Liver (tissue), 9 donors: ENCODE data around the gene IPO8. TPM values are rescaled to one million over a fixed set of nuclear protein-coding genes. Genes with fewer than 3 reads are reported as not detected.

ENCODE experiments used
- DNase-seq: peaks from one replicate; pipeline ENCODE4 v3.0.0-alpha.2; 2017; ENCODE audit warnings: low spot score
- H3K27ac ChIP-seq, 2 donors: one replicate each; pipeline ENCODE4 v1.7.0; 2013; ENCODE audit warnings: inconsistent platforms in 2 of 2, low read length in 2 of 2, control low read depth in 1 of 2, low read depth in 1 of 2, mild to moderate bottlenecking in 1 of 2
- H3K27me3 ChIP-seq, 4 donors: one replicate each; pipeline versions ENCODE4 v1.6.1 to v1.7.0; 2013; ENCODE audit warnings: low read length in 3 of 4, inconsistent platforms in 1 of 4, mild to moderate bottlenecking in 1 of 4, moderate library complexity in 1 of 4; ENCODE audit not compliant: control insufficient read depth in 4 of 4, insufficient read depth in 4 of 4
- H3K36me3 ChIP-seq, 4 donors: one replicate each; pipeline versions ENCODE4 v1.6.1 to v1.7.0; 2013; ENCODE audit warnings: low read length in 3 of 4, mild to moderate bottlenecking in 3 of 4, low read depth in 1 of 4, moderate library complexity in 1 of 4; ENCODE audit not compliant: control insufficient read depth in 4 of 4, insufficient read depth in 3 of 4
- H3K4me1 ChIP-seq, 4 donors: one replicate each; pipeline versions ENCODE4 v1.6.1 to v1.7.0; 2013; ENCODE audit warnings: low read length in 3 of 4, mild to moderate bottlenecking in 3 of 4, moderate library complexity in 1 of 4; ENCODE audit not compliant: control insufficient read depth in 4 of 4, insufficient read depth in 4 of 4
- H3K4me3 ChIP-seq, 3 donors: one replicate each; pipeline versions ENCODE4 v1.6.1 to v1.7.0; 2013; ENCODE audit warnings: low read length in 3 of 3, control low read depth in 1 of 3, low read depth in 1 of 3, mild to moderate bottlenecking in 1 of 3
- H3K9ac ChIP-seq, 2 donors: one replicate each; pipeline ENCODE4 v1.7.0; 2013; ENCODE audit warnings: low read length in 2 of 2, mild to moderate bottlenecking in 2 of 2, moderate library complexity in 2 of 2, control low read depth in 1 of 2, low read depth in 1 of 2
- H3K9me3 ChIP-seq, 4 donors: one replicate each; pipeline versions ENCODE4 v1.6.1 to v1.7.0; 2013; ENCODE audit warnings: low read length in 3 of 4; ENCODE audit not compliant: control insufficient read depth in 4 of 4
- CTCF ChIP-seq: fragments of 150-350 bp; IDR thresholded peaks from 2 replicates; pipeline ENCODE4 v1.5.1; 2017; ENCODE audit warnings: improper control_type of control experiment, low read depth, low read length; ENCODE audit not compliant: missing input control
- EGR1 ChIP-seq, 2 donors: IDR thresholded peaks; 2 replicates each; pipeline ENCODE4 v1.6.1; 2016 to 2018; ENCODE audit warnings: antibody characterized with exemption in 2 of 2, low read depth in 2 of 2
- GABPA ChIP-seq, 2 donors: IDR thresholded peaks in 1 of 2; conservative IDR thresholded peaks in 1 of 2; 2 replicates each; pipeline ENCODE4 v1.6.1; 2016; ENCODE audit warnings: antibody characterized with exemption in 2 of 2, mild to moderate bottlenecking in 1 of 2, moderate library complexity in 1 of 2
- HNF4A ChIP-seq, 2 donors: conservative IDR thresholded peaks; 2 replicates each; pipeline ENCODE4 v1.6.1; 2016; ENCODE audit warnings: antibody characterized with exemption in 2 of 2, mild to moderate bottlenecking in 2 of 2
- HNF4G ChIP-seq: IDR thresholded peaks from 2 replicates; pipeline ENCODE4 v1.6.1; 2016; ENCODE audit warnings: antibody characterized with exemption
- JUND ChIP-seq, 2 donors: IDR thresholded peaks; 2 replicates each; pipeline ENCODE4 v1.6.1; 2016; ENCODE audit warnings: antibody characterized with exemption in 2 of 2
- MAX ChIP-seq: IDR thresholded peaks from 2 replicates; pipeline ENCODE4 v1.6.1; 2016; ENCODE audit warnings: antibody characterized with exemption
- NR2F2 ChIP-seq: IDR thresholded peaks from 2 replicates; pipeline ENCODE4 v1.6.1; 2016; ENCODE audit warnings: antibody characterized with exemption
- RAD21 ChIP-seq, 2 donors: IDR thresholded peaks; 2 replicates each; pipeline ENCODE4 v1.6.1; 2016; ENCODE audit warnings: antibody characterized with exemption in 2 of 2, mild to moderate bottlenecking in 2 of 2
- REST ChIP-seq: IDR thresholded peaks from 2 replicates; pipeline ENCODE4 v1.6.1; 2016; ENCODE audit warnings: antibody characterized with exemption, mild to moderate bottlenecking
- RXRA ChIP-seq, 2 donors: IDR thresholded peaks; 2 replicates each; pipeline ENCODE4 v1.6.1; 2017 to 2018; ENCODE audit warnings: antibody characterized with exemption in 2 of 2, mild to moderate bottlenecking in 1 of 2
- TAF1 ChIP-seq: conservative IDR thresholded peaks from 2 replicates; pipeline ENCODE4 v1.6.1; 2016; ENCODE audit warnings: antibody characterized with exemption, mild to moderate bottlenecking
- YY1 ChIP-seq: IDR thresholded peaks from 2 replicates; pipeline ENCODE4 v1.6.1; 2016; ENCODE audit warnings: antibody characterized with exemption, mild to moderate bottlenecking
- WGBS: extraction: QIAGEN DNeasy Blood & Tissue Kit; methylation state at CpG from one replicate; pipeline ENCODE4 v1.1.7; 2013; 5-methylcytosine and 5-hydroxymethylcytosine counted together
- polyA plus RNA-seq, 2 donors: library from polyadenylated mRNA; stranded (reverse) in 1 of 2; unstranded in 1 of 2; fragments of 200-250 nt in 1 of 2; fragments of >200 nt in 1 of 2; fragmentation: Nextera tagmentation in 1 of 2; extraction: Ambion mirVana in 1 of 2; gene quantifications; one replicate each; pipeline versions ENCODE4 v1.2.1 to v1.2.3, GENCODE V29; 2013 to 2015
- total RNA-seq, 2 donors: library from RNA; depleted of rRNA; stranded (reverse); fragments of >200 nt; gene quantifications; one replicate each; pipeline ENCODE4 v1.2.3, GENCODE V29; 2014
- TF ChIP-seq, protein P1 (sequence below): IDR thresholded peaks from 2 replicates; pipeline ENCODE4 v1.6.1; 2016; ENCODE audit warnings: antibody characterized with exemption
- TF ChIP-seq, protein P2 (sequence below): IDR thresholded peaks from 2 replicates; pipeline ENCODE4 v1.6.1; 2016; ENCODE audit warnings: antibody characterized with exemption
- donor health status: healthy.
- donor health status: healthy.
- donor health status: healthy.
- donor health status: healthy.
- donor health status: healthy.

Gene IPO8
- total and polyA plus RNA-seq, 4 donors = 8.0 to 33.0 (median 18.4) TPM

GRCh38 chr12:30679241-30679640 is 16.4 kb downstream of the IPO8 start (continued):
- TF ChIP-seq MAX (no peak), CTCF (no peak), YY1 (no peak), JUND (IDR thresholded peaks at IDR 0.05) (no peak), NR2F2 (no peak), HNF4G (no peak), HNF4A (conservative IDR thresholded peaks at IDR 0.05) (no peak)
- TF ChIP-seq, protein P1, sequence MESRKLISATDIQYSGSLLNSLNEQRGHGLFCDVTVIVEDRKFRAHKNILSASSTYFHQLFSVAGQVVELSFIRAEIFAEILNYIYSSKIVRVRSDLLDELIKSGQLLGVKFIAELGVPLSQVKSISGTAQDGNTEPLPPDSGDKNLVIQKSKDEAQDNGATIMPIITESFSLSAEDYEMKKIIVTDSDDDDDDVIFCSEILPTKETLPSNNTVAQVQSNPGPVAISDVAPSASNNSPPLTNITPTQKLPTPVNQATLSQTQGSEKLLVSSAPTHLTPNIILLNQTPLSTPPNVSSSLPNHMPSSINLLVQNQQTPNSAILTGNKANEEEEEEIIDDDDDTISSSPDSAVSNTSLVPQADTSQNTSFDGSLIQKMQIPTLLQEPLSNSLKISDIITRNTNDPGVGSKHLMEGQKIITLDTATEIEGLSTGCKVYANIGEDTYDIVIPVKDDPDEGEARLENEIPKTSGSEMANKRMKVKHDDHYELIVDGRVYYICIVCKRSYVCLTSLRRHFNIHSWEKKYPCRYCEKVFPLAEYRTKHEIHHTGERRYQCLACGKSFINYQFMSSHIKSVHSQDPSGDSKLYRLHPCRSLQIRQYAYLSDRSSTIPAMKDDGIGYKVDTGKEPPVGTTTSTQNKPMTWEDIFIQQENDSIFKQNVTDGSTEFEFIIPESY = no peak

GRCh38 chr12:30678221-30678620 is 17.4 kb downstream of the IPO8 start:
- H3K36me3 ChIP-seq = peaks cover 5 to 39% (median 19%) of the 10 kb centered on the region in 4 donors
- DNase-seq = no peak
- H3K27me3 ChIP-seq = no peaks in the 10 kb centered on the region
- TF ChIP-seq HNF4G (no peak), HNF4A (conservative IDR thresholded peaks at IDR 0.05) (no peak), YY1 (no peak), RXRA (IDR thresholded peaks at IDR 0.05) (no peak), NR2F2 (no peak), TAF1 (no peak), CTCF (no peak)
- TF ChIP-seq, protein P2, sequence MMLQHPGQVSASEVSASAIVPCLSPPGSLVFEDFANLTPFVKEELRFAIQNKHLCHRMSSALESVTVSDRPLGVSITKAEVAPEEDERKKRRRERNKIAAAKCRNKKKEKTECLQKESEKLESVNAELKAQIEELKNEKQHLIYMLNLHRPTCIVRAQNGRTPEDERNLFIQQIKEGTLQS = no peak
- H3K4me3 ChIP-seq = no peak overlapping the region
- WGBS = 90% methylated on average over 1 of the region's 1 CpG
- no peak overlapping the region for H3K9ac ChIP-seq
- H3K4me1 ChIP-seq = no peaks in the 10 kb centered on the region
- no peak overlapping the region for H3K27ac ChIP-seq
- H3K9me3 ChIP-seq = no peaks in the 10 kb centered on the region

DNA sequence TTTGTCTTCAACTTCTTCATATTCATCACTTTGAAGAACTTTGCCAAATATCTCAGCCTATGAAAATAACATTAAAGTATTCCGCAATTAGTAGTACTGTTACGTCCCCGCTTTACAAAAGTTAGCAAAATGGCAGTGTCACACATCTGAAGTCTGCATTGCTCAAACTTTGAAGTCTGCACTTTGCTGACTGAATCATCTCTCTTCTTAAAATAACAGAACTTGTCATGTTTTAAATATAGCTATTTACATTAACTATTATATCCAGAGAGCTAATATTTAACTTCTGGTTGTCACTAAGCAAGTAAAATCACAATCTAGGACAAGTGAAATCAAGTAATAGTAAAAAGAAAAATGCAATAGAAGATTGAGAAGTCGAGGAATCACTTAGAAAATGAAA is 34.5 kb downstream of the IPO8 start:
- Histone ChIP-seq H3K9ac (no peak overlapping the region), H3K27ac (no peak overlapping the region), H3K36me3 (peaks cover 5 to 32% (median 24%) of the 10 kb centered on the region in 4 donors), H3K4me1 (no peaks in the 10 kb centered on the region), H3K9me3 (no peaks in the 10 kb centered on the region), H3K27me3 (no peaks in the 10 kb centered on the region), H3K4me3 (no peak overlapping the region)
- 73% methylated on average over 4 of the region's 4 CpGs for WGBS
- TF ChIP-seq RAD21 (IDR thresholded peaks at IDR 0.05) (no peak), NR2F2 (no peak), GABPA (IDR thresholded peaks at IDR 0.05 in 1 of 2, conservative IDR thresholded peaks at IDR 0.05 in 1 of 2) (no peak), REST (no peak), EGR1 (IDR thresholded peaks at IDR 0.05; ENCODE audit: low read depth in 2 of 2) (no peak)
- no peak for DNase-seq
